Activated CD4-positive, alpha-beta T cell treated with anti-CD3 and anti-CD28 coated beads, Interleukin-2, amount 50 U/mL, for 24 hours (primary cell): ENCODE results near the gene ADAMTS13.

Experiments
- DNase-seq, 2 donors: peaks; one replicate each; pipeline ENCODE4 v3.0.0-alpha.2; 2020; ENCODE audit warnings: low read depth in 1 of 2, low spot score in 1 of 2

ADAMTS13 gene

DNA sequence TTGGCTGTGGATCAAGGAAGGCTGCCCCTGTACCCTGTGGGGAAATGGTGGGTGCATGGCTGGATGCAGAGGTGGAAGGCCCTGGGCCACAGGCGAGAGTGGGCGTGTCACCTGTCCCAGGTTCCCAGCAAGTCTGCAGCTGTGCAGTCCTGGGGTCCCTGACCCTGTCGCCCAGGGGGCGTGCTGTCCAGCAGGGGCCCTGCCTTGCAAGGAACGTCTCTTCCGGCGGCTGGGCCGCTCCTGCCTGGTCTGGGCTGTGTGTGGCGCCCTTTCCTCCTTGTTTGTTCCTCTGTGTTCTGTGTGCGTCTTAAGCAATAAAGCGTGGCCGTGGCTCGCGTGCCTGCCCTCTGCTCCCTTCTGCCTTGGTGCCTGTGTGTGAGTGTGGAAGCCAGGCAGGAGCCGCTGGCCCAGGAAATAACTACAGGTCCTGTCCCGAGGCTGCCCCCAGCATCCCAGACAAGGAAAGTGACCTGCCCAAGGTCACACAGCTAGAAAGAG is 48.3 kb downstream of the ADAMTS13 start:
- DNase-seq: no peak

DNA sequence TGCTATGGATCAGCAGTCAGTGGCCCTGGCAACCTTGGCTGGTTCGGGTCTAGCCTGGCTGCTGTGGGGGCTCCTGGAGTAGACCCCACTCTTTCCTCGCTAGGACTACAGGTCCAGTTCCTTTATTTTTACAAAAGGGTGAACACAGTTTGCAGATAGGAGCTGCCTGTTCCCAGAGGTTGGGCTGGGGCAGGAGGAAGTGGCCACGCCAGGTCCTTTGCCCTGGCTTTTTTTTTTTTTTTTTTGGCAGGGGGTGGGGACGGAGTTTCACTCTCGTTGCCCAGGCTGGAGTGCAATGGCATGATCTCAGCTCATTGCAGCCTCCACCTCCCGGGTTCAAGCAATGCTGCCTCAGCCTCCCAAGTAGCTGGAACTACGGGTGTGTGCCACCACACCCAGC is 48.8 kb downstream of the ADAMTS13 start:
- no peak for DNase-seq

DNA sequence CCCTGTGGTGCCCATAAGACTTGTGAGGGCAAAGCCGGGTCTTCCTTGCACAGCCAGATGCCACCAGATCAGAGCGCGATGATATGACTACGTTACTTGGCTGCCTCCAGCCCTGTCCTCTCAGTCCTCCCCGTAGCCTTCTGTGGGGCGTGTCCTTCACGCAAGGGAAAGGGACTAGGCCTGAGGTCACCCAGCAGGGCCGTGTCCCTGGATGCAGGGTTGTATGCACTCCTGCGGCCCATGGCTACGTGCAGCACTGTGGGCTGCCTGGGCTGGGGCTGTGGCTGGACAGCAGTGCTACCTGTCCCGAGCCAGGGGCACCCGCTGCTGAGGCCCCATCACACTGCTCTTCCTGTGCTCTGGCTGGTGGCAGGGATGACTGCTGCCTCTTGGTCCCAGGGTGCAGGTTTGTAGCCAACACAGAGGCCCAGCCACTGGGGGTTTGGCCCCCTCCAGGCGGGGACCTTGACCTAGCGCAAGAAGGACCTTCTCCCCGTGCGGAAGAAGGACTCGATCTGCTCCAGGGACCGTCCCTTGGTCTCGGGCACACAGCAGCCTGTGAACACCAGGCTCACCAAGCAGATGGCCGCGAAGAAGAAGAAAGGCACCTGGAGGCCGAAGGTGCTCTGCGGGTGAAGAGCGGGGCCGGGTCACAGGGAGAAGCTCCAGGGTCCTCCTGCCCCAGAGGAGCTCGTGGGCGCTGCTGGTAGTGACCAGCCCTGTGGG is 49.5 kb downstream of the ADAMTS13 start:
- DNase-seq: no peak

DNA sequence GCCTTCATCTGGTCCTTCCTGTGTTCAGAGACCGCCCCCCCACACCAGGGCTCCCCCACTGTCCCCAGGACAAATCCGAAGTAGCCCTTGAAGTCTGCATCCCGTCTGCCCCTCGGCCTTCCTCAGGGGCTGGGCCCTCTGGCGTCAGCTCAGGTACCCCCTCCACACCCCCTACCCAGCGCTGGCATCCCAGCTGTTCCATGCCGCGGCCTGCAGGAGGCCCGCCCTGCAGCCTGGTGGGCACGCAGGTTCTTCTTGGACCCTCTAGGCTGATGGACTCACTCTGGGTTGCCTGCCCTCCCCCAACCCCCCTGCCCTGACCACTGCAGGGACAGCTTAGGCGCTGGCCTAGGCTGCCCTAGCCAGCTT is 50.1 kb downstream of the ADAMTS13 start:
- no peak for DNase-seq

DNA sequence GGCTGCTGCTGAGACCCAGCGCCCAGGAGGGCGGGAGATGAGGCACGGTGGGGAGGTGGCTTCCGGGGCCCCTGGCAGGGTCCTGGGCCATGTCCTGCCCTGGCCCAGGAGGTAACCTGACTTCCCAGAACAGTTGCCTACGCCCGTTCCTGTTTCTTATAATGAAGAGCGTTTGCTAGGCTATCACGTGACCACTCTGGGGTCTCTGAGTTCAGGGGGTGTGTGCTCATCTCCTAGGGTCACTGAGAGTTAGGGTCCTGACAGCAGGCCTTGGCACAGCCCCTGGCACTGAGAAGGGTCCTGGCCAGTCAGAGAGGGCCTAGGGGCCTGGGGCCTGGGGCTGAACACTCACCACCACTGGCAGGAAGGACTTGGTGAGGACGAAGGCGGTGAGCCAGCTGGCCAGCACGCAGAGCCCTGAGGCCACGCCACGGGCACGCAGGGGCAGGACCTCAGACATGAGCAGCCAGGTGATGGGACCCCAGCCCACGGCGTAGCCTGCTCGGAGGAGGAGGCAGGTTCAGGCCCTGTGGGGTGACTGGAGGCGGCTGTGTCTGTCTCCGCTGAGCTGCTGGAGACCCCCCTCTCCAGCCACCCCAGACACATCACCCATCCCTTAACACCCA is 50.7 kb downstream of the ADAMTS13 start:
- no peak for DNase-seq

DNA sequence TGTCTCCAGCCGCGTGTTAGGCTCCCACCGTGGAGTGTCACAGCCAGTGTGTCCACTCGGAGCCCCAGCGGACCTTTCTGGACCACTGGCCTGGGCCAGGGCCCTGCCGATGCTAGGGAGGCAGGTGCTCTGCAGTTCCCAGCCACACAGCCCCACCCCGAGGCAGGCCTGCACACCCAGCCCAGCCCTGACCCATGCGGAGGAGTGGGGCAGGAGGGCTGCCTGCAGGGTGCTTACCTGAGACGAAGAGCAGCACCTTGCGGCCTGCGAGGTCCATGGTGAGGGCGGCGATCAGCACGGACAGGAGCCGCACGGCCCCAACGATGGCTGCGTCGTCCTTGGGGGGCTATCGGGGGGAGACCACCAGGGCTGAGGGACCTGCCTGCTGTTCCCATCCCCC is 51.6 kb downstream of the ADAMTS13 start:
- DNase-seq: no peak

DNA sequence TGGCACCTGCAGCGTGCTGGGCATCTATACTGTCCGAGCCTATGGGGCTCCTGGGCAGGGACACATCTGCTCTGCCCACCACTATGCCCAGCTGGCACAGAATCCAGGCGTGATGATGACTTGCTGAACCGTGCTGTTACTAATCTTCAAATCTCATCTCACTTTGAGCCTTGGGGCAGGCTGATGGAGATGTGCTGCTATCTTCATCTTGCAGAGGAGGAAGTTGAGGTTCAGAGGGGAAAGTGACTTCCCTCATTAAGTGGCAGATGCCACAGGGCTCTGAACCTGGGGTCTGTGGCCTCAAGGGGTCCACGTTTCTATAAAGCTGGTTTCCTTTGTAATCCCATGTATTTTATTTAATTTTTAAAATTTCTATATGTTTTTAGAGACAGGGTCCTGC is 52.0 kb downstream of the ADAMTS13 start:
- DNase-seq: no peak

DNA sequence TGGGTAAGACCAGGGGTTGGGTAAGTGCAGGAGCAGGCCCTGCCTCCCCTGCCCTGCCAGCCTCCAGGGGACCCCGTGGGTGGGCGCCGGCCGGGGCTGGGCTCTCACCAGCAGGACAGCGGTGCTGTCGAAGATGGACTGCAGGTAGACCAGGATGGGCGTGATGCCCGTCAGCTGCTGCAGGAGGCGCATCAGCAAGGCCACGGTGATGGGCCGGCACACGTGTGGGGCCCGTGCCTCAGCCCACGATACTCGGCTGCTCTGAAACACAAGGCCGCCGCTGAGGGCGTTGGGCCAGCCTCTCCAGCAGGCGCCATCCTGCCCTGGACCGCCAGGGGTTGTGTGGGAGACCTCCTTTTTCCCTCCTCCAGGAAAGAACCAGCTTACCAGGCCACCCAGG is 52.7 kb downstream of the ADAMTS13 start:
- no peak for DNase-seq

DNA sequence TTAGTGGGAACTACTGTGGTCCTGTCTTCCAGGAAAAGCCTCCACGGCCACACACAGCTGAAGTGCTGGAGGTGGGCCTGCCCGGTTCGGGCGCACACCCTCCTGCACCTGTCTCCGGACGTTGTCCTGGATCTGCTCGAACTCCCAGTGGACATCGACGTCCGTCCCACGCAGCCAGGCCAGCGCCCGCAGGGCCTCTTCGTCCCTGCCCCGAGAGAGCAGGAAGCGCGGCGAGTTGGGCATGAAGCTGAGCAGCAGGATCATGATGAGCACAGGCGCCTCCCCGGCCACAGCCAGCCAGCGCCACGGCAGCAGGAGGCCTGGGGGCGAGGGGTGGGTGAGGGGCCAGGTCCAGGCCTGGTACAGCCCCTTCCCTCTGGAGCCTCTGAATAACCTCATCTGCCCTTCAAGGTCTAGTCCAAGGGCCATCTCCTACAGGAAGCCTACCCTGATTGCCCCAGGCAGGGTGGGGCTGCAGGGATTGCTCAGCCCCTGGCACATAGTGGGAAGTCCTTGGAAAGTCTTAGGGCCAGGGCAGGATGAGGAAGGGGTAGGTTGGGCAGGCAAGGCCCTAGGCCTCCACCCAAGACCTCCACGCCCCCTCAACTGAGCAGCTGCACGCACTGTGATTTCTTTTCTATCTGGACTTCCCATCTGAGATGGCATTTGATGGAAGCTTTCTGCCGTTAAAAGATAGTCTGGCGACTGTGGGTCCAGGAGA is 53.3 kb downstream of the ADAMTS13 start:
- no peak for DNase-seq

DNA sequence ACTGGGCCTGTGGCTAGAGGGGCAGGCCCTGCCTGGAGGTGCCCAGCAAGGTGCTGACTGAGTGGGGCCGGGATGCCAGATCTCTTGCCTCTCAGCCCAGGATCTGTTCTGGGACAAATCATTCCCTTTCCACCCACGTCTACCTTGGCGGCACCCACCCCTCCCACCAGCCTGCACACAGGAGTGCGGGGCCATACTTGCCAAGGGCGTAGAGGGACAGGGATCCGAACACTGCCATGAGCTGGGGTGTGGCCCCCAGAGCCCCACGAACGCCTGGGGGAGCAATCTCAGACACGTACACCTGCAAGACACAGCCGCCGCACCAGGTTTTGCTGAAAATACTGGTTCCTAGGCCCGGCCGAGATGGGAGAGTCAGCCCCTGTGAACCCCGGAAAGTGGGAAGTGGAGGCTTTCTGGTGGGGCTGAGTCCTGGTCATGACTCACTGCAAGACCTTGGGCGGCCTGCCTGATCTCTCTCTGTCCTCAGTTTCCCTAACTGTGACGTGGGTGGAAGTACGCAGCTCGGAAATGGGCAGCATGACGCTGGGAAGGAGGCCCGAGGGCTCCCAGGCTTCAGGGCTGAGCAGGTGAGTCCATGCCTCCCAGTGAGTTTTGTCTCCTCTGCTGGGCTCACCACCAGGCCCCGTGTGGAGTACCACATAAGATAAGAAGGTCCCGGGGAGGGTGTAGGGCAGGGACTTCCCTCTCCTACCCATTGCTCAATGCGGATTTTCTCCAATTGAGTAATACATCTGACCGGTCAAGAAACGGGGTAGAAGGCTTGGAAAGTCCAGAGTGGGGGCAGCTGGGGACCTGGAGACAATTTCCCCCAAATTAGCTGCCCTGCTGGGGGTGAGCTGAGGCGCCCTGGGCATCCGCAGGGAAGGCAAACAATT is 54.1 kb downstream of the ADAMTS13 start:
- no peak for DNase-seq

DNA sequence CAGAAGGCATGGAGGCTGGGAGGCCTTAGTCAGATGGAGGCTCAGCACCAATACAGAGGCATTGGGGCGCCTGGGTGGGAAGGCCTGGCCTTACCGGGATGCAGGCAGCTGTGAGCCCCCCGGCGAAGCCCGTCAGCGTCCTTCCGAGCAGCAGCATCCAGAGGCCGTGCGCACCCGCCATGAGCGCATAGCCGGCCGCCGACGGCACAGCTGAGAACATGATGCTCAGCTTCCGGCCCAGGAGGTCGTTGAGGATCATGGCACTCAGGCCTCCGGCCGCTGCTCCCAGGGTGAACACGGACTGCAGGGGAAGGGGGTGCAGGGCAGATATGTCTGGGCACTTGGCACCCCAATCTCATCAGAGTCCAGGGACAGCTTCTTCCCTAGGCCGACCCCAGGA is 54.8 kb downstream of the ADAMTS13 start:
- DNase-seq: no peak

DNA sequence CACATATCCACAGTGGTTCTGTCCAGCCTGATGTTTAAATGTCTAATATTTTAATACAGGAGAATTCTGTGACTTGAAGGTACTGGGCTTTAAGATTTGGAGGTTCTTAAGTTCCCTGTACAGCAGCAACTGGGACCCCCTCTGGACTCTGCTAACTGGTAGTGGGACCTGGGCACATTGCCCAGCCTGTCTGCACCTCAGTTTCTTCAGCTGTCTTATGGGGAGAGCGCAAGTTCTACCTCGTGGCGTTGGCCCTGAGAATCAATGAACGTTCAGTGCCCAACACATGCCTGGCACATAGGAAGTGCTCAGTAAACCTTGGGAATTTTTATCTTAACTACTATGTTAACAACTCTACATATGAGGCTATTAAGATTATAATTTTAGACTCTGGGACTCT is 55.3 kb downstream of the ADAMTS13 start:
- no peak for DNase-seq

DNA sequence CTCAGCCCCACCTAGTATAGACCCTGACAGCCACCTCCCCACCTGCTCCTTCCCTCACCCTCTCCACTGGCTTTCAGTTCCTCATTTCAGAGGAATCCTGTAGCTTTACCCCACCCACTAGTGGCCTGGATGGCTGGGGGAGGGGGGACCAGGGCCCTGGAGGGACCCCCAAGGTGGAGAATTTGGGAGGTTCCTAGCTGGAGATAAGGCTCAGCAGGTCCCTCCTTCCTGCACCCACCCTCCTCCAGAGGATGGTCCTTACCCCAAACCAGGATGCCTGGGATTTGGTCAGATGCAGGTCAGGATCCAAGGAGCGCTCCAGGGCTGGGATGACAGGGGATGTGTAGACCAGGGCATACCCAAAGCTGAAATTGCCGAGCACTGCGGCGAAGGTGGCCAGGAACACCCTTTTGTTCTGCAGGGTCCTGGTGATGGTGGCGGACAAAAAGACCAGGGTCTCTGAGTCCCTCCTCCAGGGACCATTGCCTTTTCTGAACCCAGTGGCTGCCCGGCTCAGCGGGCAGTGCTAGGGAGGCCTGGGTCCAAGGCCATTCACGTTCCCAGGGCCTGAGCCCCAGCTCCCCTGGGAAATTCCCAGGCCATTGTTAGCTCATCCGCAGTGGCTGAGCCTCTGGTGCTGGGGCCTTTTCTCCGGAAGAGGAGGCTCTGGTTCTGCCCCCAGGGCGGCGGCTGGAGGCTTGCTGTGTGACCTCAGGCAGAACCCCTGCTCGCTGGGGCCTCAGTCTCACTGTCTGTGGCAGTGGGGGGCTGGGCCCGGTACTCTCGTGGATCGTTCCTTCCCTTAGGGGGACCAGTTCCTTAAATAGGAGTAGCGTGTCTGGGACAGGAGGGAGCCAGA is 56.1 kb downstream of the ADAMTS13 start:
- DNase-seq: no peak

DNA sequence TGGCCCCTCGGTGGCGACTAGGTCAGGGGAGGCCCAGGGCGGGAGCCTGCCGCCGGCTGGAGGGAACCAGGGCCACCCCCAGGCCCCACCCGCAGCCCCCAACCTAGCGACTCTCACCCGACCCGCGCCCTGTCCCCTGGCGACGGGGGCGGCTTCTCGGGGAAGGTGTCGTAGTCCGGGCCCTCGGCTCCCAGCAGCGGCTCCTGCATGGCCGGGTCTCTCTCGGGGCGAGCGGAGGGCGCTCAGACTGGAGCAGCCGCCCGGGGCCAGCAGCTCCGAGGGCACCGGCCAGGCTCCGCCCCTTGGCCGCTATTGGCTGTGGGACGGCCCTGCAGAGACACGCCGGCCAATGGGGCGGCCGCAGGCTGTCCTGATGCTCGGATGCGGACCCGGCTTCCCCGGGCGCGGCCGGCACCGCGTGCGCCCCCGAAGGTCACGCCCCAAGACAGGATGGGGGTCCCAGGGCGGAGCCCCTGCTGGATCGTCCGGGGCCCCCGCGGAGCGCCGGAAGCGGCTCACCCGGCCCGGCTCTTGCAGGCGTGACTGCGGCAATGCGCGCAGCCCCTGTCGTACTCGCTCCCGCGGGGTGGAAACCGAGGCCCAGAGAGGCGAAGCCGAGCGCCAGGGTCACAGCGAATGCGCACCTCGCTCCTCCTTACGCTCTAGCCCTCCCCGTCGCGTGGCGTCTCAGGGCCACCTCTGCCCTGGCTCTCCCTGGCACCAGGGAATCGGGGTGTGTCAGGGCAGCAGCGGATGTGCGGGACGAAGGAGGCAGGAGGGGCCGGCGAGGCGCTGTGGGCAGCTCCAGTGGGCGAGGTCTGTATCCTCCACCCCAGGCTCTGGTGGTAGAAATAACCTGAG is 56.9 kb downstream of the ADAMTS13 start, which contains the start of gene SLC2A6:
Gene SLC2A6, minus strand, starts transcription at position 249 of the 861 bp plus-strand sequence. Its CDS starts 40 bp downstream, at position 209.
- DNase-seq: peak; percentile 59 to 71

DNA sequence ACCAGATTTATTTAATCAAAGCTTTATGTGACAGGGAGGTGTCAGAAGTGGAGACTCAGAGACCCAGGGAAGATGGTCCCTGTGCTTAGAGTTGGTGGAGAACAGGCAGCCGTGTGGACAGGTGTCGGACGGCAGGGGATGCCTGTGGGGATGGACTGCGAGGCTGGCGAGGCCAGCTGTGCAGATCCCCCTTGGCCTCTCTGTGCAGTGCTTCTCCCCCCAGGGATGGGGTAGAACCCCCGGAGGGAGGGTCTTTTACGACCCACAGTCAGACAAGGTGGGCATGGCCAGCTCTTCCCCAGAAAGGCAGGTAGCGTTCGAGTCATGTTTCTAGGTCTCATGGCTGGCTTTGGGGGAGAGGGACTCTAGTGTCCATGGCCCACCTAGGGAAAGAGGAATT is 61.4 kb downstream of the ADAMTS13 start:
- no peak for DNase-seq

DNA sequence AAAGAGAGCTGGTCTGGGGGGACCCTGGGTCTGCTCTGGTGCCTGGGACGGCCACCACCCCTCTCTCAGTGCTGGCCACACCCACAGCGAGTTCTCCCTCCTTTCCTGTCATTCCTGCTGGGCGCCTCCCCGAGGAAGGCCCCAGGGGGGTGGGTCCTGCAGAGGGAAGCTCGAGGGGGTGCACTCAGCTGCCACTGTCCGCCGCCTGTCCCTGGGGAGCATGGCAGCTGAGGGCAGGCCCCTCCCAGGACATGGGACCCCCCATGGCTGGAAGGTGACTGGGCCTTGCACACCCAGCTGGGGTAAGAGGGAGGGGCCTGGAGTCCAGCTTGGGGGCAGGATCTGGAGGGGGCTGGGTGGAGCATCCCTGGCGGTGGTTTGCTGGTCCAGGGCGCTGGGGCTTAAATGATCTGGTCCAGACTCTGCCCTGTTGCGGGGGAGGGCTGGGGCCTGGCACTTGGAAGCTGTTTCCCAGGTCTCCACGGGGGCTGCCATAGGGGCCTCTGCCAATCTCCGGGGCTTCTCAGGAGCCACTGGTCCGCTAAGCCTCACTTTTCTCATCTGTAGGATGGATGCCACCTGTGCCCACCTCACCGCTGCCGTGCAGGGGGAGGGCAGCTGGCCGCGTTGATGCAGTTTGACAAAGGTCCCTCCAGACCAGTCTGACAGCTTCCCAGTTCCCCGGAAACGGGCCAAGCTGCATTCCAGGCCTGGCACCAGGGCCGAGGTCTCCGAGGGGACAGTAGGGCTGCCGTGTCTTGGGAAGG is 62.7 kb downstream of the ADAMTS13 start:
- DNase-seq: no peak

DNA sequence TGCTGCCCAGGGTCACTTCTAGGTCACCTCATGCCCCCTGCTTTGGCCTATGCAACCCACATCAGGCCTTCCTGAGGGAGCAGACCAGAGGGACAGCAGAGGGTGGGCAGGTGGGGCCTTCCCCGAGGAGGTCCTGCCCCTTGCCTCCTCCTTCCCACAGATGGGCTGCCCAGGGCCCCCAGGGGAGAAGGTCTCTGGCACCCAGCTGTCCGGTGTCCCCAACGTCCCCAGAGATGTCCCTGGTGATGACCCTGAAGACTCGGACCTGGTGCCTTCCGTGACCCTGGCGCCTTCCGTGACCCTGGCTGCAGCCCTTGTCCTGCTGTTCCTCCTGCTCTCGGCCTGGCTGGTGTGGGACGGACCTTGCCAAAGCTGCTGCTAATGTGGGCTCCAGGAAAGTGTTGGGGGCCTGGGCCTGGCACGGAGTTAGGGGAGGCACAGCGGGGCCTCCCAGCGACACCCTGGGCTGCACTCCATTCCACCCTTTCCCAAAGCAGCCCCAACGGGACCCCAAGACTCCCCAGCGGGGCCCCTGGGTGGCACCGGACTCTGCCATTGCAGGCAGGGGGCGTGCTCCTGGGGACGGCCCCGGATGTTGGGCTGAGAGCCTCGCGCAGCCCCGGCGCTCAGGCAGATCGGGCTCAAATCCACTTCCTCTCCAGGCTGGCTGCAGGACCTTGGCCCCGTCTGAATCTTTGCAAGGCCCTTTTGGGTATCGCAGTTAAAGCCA is 63.5 kb downstream of the ADAMTS13 start:
- DNase-seq: no peak

DNA sequence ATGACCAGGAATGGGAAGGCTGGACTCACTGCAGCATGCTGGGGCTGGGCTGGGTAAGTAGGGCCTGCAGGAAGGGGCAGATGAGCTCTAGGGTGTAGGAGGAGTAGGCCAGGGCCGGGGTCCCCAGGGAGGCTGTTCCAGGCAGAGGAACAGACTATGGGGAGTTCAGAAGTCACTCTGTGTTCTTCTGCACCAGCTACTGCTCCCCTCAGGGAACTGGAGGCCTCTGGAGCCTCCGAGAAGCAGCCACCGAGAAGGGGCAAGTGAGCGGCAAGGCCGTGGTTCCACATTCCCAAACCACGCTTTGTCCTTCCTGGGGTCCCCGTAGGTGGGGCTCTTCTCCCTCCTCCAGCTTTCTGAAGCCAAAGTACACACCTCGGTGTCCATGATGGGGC is 65.2 kb downstream of the ADAMTS13 start:
- no peak for DNase-seq
